K562 (cell line): ENCODE measurements around the gene THRSP. TPM values are rescaled to one million over a fixed set of nuclear protein-coding genes. Genes with fewer than 3 reads are reported as not detected.
A peak's percentile ranks its signal among the peaks of the same experiment; 100 is the strongest.

ENCODE experiments used
- ATAC-seq: fragments of 200-7000 bp; cut with Tn5 transposase; 3 replicates; pipeline ENCODE4 v1.9.1; 2020; ENCODE audit warnings: moderate library complexity
- BruUV-seq: library from RNA; stranded (reverse); fragments of 400-500 nt; replicated peaks from 2 replicates; lab custom pipeline; 2021; lab: Mats Ljungman, UMichigan
- CTCF ChIA-PET: fragments of 300-600 bp; formaldehyde crosslinking; extraction: SDS; loops from one replicate; lab custom pipeline; 2021; ENCODE audit warnings: low intra/inter-chr PET ratio; lab: Yijun Ruan, JAX
- POLR2A ChIA-PET: fragments of 300-600, 350-650 bp; sonication (Branson Sonifier 250); formaldehyde crosslinking; extraction: SDS; loops from one replicate; lab custom pipeline; 2021; ENCODE audit warnings: antibody characterized with exemption, inconsistent platforms; lab: Yijun Ruan, JAX
- DNase-seq, 4 experiments: peaks; one replicate each; pipeline versions ENCODE4 v3.0.0 to v3.0.0-alpha.2; 2011 to 2018; ENCODE audit warnings: low spot score in 3 of 4, mixed read lengths in 3 of 4; ENCODE audit errors: extremely low read depth in 1 of 4
- FAIRE-seq: peaks from 2 replicates; lab custom pipeline; 2011; peaks lifted over from hg19 to GRCh38; lab: Jason Lieb, UNC
- H2AFZ ChIP-seq: 2 replicates; pipeline ENCODE4 v1.6.0; 2011; ENCODE audit warnings: low read depth, low read length, control low read depth, inconsistent platforms
- H3K27ac ChIP-seq: fragments of 200-600 bp; 3 replicates; pipeline ENCODE4 v1.8.0; 2011; ENCODE audit warnings: low read depth, mild to moderate bottlenecking, control low read depth, inconsistent platforms, low read length, moderate library complexity, mixed read lengths; ENCODE audit errors: extremely low read depth
- H3K27me3 ChIP-seq, 2 experiments: fragments of 300-600 bp in 1 of 2; 2 replicates in 1 of 2; 3 replicates in 1 of 2; pipeline versions ENCODE4 v1.6.0 to v1.8.0; 2011; ENCODE audit warnings: inconsistent platforms in 2 of 2, low read length in 2 of 2, mild to moderate bottlenecking in 1 of 2, mixed read lengths in 1 of 2, moderate library complexity in 1 of 2; ENCODE audit not compliant: control insufficient read depth in 2 of 2, insufficient read depth in 2 of 2
- H3K36me3 ChIP-seq: fragments of 300-600 bp; 3 replicates; pipeline ENCODE4 v1.8.0; 2011; ENCODE audit warnings: mild to moderate bottlenecking, low read length, inconsistent platforms; ENCODE audit not compliant: control insufficient read depth, insufficient read depth
- H3K4me1 ChIP-seq, 2 experiments: fragments of 200-600 bp in 1 of 2; replicated peaks in 1 of 2; 2 replicates in 1 of 2; 3 replicates in 1 of 2; pipeline versions ENCODE4 v1.5.1 to v1.8.0; 2011; ENCODE audit warnings: inconsistent platforms in 2 of 2, low read length in 2 of 2, mild to moderate bottlenecking in 1 of 2, mixed read lengths in 1 of 2, moderate library complexity in 1 of 2; ENCODE audit not compliant: control insufficient read depth in 2 of 2, insufficient read depth in 2 of 2
- H3K4me2 ChIP-seq: 2 replicates; pipeline ENCODE4 v1.6.1; 2011; ENCODE audit warnings: low read length, control low read depth, inconsistent platforms, mixed read lengths; ENCODE audit not compliant: insufficient read depth
- H3K4me3 ChIP-seq: fragments of 200-600 bp; sonication (generic), shearing (Covaris generic); 2 replicates; pipeline ENCODE4 v1.5.1; 2016; ENCODE audit warnings: control low read depth, inconsistent platforms
- H3K79me2 ChIP-seq: fragments of 200-600 bp; 3 replicates; pipeline ENCODE4 v1.8.0; 2011; ENCODE audit warnings: low read length, inconsistent platforms; ENCODE audit not compliant: control insufficient read depth, insufficient read depth
- H3K9ac ChIP-seq, 2 experiments: 2 replicates each; pipeline versions ENCODE4 v1.6.0 to v1.6.1; 2011; ENCODE audit warnings: low read depth in 2 of 2, low read length in 2 of 2, control low read depth in 1 of 2, inconsistent platforms in 1 of 2, mild to moderate bottlenecking in 1 of 2, mixed read lengths in 1 of 2; ENCODE audit not compliant: insufficient read depth in 1 of 2
- H3K9me1 ChIP-seq: one replicate; pipeline ENCODE4 v1.6.0; 2011; ENCODE audit warnings: inconsistent platforms, mild to moderate bottlenecking, low read length, moderate library complexity; ENCODE audit not compliant: control insufficient read depth, insufficient read depth
- H3K9me3 ChIP-seq: replicated peaks from 2 replicates; pipeline ENCODE4 v1.5.1; 2011; ENCODE audit warnings: low read depth, low read length, inconsistent platforms; ENCODE audit not compliant: control insufficient read depth, insufficient read depth
- H4K20me1 ChIP-seq: replicated peaks from 2 replicates; pipeline ENCODE4 v1.6.1; 2011; ENCODE audit warnings: low read length, inconsistent platforms, mixed read lengths; ENCODE audit not compliant: control insufficient read depth, insufficient read depth
- EZH2 ChIP-seq: IDR thresholded peaks from 2 replicates; pipeline ENCODE4 v1.6.1; 2012; ENCODE audit warnings: low read depth, mild to moderate bottlenecking, inconsistent platforms, low read length, borderline replicate concordance
- NFIX ChIP-seq: fragments of 250-450 bp; sonication (Bioruptor Pico); IDR thresholded peaks from 2 replicates; pipeline ENCODE4 v1.4.0; 2020; ENCODE audit warnings: low read depth, mild to moderate bottlenecking, moderate library complexity
- POLR2A ChIP-seq: fragments of 450-650 bp; conservative IDR thresholded peaks from 2 replicates; pipeline ENCODE4 v1.6.1; 2016
- PYGO2 ChIP-seq: fragments of 450-650 bp; IDR thresholded peaks from 2 replicates; pipeline ENCODE4 v1.6.1; 2016; ENCODE audit warnings: mild to moderate bottlenecking, missing genetic modification characterization, moderate library complexity, missing compliant biosample characterization
- TEAD1 ChIP-seq, 2 experiments: fragments of 450-650 bp in 1 of 2; sonication (generic) in 1 of 2; formaldehyde crosslinking; IDR thresholded peaks; 2 replicates each; pipeline versions ENCODE4 v1.4.0 to v1.8.0; 2020 to 2022; ENCODE audit warnings: mild to moderate bottlenecking in 2 of 2, missing genetic modification reagents in 1 of 2
- WGBS: fragments of 100-300 bp; shearing (Covaris generic); methylation state at CpG from one replicate; pipeline ENCODE4 v1.1.6; 2016; ENCODE audit warnings: low coverage, mixed read lengths; ENCODE audit not compliant: insufficient coverage; ENCODE audit errors: missing lambda C conversion rate; 5-methylcytosine and 5-hydroxymethylcytosine counted together
- in situ Hi-C: fragments of 300-500 bp; cut with MboI; formaldehyde crosslinking; loops from 4 replicates; pipeline ENCODE4 v1.15.0; 2018; ENCODE audit warnings: inconsistent platforms, mixed read lengths
- intact Hi-C: fragments of 100-400 bp; cut with micrococcal nuclease; formaldehyde crosslinking; loops from 2 replicates; pipeline ENCODE4 v1.14.2; 2022
- polyA plus RNA-seq, 8 experiments: library from polyadenylated mRNA; depleted of rRNA in 4 of 8; stranded (reverse) in 5 of 8; unstranded in 3 of 8; fragments of >200 nt; fragmentation: Nextera tagmentation in 2 of 8; fragmentation: Illumina TruSeq in 1 of 8; extraction: Ambion mirVana in 2 of 8; extraction: Trizol in 1 of 8; gene quantifications; 2 replicates each; pipeline versions ENCODE4 v1.2.1 to v1.2.3, GENCODE V29; 2011 to 2014; ENCODE audit warnings: inconsistent platforms in 1 of 8, missing spikeins in 1 of 8
- total RNA-seq, 7 experiments: library from RNA; depleted of rRNA in 6 of 7; stranded (reverse); fragments of >200 nt in 6 of 7; fragmentation: Illumina TruSeq in 2 of 7; extraction: Trizol in 2 of 7; gene quantifications; 2 replicates each; pipeline versions ENCODE4 v1.2.1 to v1.2.3, GENCODE V29; 2011 to 2021; ENCODE audit warnings: low replicate concordance in 1 of 7

The THRSP gene
- total and polyA plus RNA-seq, 9 of the 15 experiments (the other 6 are each of a cell fraction or from before 2014, with no cell fraction given) = 0.23 to 0.56 (median 0.31) TPM; not detected in 2

DNA sequence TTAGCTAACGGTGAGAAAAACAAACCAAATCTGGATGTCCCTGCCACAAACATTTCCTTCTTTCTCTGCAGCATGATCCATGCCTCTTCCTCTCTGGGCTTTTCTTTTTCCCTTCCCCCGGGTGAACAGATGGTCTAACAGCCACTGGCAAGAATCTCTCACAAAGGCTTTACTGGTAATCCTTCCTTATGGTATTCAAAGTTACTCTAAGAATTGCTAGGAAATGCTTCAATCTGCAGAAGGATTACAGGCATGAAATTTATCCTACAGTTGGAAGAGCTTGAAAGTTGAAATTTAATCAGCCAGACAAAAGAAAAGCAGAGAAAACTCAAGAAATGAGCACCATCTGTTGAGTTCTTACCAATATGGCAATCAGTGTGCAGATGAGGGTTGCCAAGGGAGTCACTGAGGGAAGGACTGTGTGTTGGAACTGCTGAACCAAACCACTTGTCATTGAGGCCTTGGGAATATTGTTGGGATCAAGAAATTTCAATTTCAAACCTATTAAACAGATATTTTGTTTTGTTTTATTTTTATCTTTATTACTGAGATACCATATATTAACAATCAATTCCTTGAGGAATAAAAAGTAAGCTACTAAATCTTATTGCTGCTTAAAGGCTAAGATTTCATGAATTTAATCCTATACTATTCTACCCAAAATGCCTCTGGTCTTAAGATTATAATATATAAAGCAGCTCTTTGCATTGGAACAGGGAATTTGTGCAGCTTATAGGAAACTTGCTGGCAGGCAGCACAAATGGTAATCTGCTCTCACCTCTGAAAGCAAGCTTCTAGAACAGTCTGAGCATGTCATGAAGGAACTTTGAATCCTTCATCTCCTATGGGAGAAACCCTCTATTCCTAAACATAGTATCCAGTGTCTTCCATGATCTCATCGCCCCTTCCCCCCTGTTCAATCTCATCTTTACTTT lies 45.7 kb downstream of the THRSP start:
- CTCF ChIA-PET = no interaction called here
- BruUV-seq = no TSS peak

DNA sequence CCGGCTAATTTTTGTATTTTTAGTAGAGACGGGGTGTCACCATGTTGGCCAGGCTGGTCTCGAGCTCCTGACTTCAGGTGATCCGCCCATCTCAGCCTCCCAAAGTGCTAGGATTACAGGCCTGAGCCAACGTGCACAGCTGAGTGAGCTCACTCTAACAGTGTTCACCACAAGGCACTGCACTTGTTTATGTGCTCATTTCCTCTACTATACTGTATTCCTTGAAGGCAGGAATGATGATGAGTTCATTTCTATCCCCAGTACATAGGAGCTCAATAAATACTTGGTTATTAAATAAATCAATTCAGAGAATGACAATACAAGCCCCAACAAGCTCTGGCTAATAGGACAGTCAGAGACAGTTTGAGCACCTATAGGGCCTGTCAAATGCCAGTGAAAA lies 46.7 kb downstream of the THRSP start:
- ATAC-seq (no peak), FAIRE-seq (no peak), DNase-seq (no peak)
- Histone ChIP-seq H3K4me2 (no peak overlapping the region), H2AFZ (no peak overlapping the region), H3K27me3 (no peaks in the 10 kb centered on the region), H3K9me3 (no peaks in the 10 kb centered on the region), H3K4me1 (no peaks in the 10 kb centered on the region), H3K27ac (no peak overlapping the region), H3K36me3 (peaks cover 58% of the 10 kb centered on the region), H3K79me2 (no peaks in the 10 kb centered on the region), H4K20me1 (no peaks in the 10 kb centered on the region), H3K9ac (no peak overlapping the region), H3K4me3 (no peak overlapping the region), H3K9me1 (no peaks in the 10 kb centered on the region)
- TF ChIP-seq PYGO2 (tag) = no peak
- no peak for TF ChIP-seq POLR2A
- WGBS = 86% methylated on average over 5 of the region's 5 CpGs
- BruUV-seq = no TSS peak
- intact Hi-C loops = no loop called here
- ChIA-PET CTCF (no interaction called here), POLR2A (interaction anchor here (0.9 kb wide), 1 partner anchor 11 kb away, joined by 4 read pairs; no protein-coding TSS in a partner anchor)
- in situ Hi-C loops = no loop called here

More for the DNA sequence above, 45.7 kb downstream of the THRSP start:
- ATAC-seq = no peak
- intact Hi-C loops (no loop called here), in situ Hi-C loops (no loop called here)
- 90% methylated on average over 3 of the region's 3 CpGs for WGBS
- POLR2A ChIA-PET = interaction anchor here (0.7 kb wide), 1 partner anchor 10 kb away, joined by 5 read pairs; no protein-coding TSS in a partner anchor
- H2AFZ ChIP-seq = no peak overlapping the region
- H3K9me1 ChIP-seq = no peaks in the 10 kb centered on the region
- H3K4me1 ChIP-seq = no peaks in the 10 kb centered on the region
- TF ChIP-seq EZH2 = no peak
- TF ChIP-seq NFIX (CRISPR knock-in tag) = 0 out of 2 replicates have a peak, but pooled peaks have one; percentile 6
- TF ChIP-seq TEAD1 (CRISPR knock-in tag; IDR thresholded peaks at IDR 0.05) = no peak
- H3K4me2 ChIP-seq = no peak overlapping the region
- peaks cover 65% of the 10 kb centered on the region for H3K36me3 ChIP-seq
- no peak overlapping the region for H3K9ac ChIP-seq
- DNase-seq = no peak
- no peak overlapping the region for H3K4me3 ChIP-seq
- no peaks in the 10 kb centered on the region for H3K27me3 ChIP-seq
- no peak for FAIRE-seq
- H3K27ac ChIP-seq = no peak overlapping the region
- H3K79me2 ChIP-seq = no peaks in the 10 kb centered on the region
- H4K20me1 ChIP-seq = no peaks in the 10 kb centered on the region
- no peaks in the 10 kb centered on the region for H3K9me3 ChIP-seq
